Mesothelial cell of epicardium (in vitro differentiated cells): Measurements from ENCODE around the gene HNRNPH1. TPM values are rescaled to one million over a fixed set of nuclear protein-coding genes. Genes with fewer than 3 reads are reported as not detected.
A peak's percentile ranks its signal among the peaks of the same experiment; 100 is the strongest.
"Not testable (repeated sequence)": the region's sequence is repeated elsewhere in the genome, so short reads cannot be mapped to it uniquely, and the experiment has no call there.

Experiments used
- DNase-seq, 2 experiments: peaks; one replicate each; pipeline ENCODE4 v3.0.0; 2021; ENCODE audit warnings: low spot score in 2 of 2; ENCODE audit not compliant: unreplicated experiment in 2 of 2
- H3K27ac Mint-ChIP-seq: 2 replicates; pipeline ENCODE4 v1.8.0; 2021; ENCODE audit warnings: mixed read lengths
- H3K27me3 Mint-ChIP-seq: 2 replicates; pipeline ENCODE4 v1.8.0; 2021; ENCODE audit warnings: low read depth, mixed read lengths
- H3K36me3 Mint-ChIP-seq: 2 replicates; pipeline ENCODE4 v1.8.0; 2021; ENCODE audit warnings: mixed read lengths
- H3K4me1 Mint-ChIP-seq: 2 replicates; pipeline ENCODE4 v1.8.0; 2021; ENCODE audit warnings: mixed read lengths
- H3K4me3 Mint-ChIP-seq: 2 replicates; pipeline ENCODE4 v1.8.0; 2021; ENCODE audit warnings: mild to moderate bottlenecking, moderate library complexity, mixed read lengths
- H3K9me3 Mint-ChIP-seq: 2 replicates; pipeline ENCODE4 v1.8.0; 2021; ENCODE audit warnings: mixed read lengths
- total RNA-seq: library from RNA; stranded (reverse); gene quantifications from 3 replicates; pipeline ENCODE4 v1.2.1, GENCODE V29; 2021
- TF ChIP-seq, protein P1 (sequence below): fragments of 200-600 bp; sonication (generic); IDR thresholded peaks from one replicate; pipeline ENCODE4 v1.5.0; 2021; ENCODE audit warnings: antibody characterized with exemption; ENCODE audit not compliant: unreplicated experiment

Gene HNRNPH1, protein sequence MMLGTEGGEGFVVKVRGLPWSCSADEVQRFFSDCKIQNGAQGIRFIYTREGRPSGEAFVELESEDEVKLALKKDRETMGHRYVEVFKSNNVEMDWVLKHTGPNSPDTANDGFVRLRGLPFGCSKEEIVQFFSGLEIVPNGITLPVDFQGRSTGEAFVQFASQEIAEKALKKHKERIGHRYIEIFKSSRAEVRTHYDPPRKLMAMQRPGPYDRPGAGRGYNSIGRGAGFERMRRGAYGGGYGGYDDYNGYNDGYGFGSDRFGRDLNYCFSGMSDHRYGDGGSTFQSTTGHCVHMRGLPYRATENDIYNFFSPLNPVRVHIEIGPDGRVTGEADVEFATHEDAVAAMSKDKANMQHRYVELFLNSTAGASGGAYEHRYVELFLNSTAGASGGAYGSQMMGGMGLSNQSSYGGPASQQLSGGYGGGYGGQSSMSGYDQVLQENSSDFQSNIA
- total RNA-seq, result 1,105 to 1,117 TPM (median 1,115 TPM) in 3 replicates

- peaks cover 30% of the 10 kb centered on the region for H3K36me3 Mint-ChIP-seq
- no peaks in the 10 kb centered on the region for H3K9me3 Mint-ChIP-seq
- peak within 1 kb of the TSS; percentile 99 for H3K27ac Mint-ChIP-seq
- H3K27me3 Mint-ChIP-seq, result no peaks in the 10 kb centered on the region
- H3K4me1 Mint-ChIP-seq, result peaks cover 42% of the 10 kb centered on the region
- peak; percentile 97 to 99 for DNase-seq
- peak within 1 kb of the TSS; percentile 98 for H3K4me3 Mint-ChIP-seq
- TF ChIP-seq, protein P1, sequence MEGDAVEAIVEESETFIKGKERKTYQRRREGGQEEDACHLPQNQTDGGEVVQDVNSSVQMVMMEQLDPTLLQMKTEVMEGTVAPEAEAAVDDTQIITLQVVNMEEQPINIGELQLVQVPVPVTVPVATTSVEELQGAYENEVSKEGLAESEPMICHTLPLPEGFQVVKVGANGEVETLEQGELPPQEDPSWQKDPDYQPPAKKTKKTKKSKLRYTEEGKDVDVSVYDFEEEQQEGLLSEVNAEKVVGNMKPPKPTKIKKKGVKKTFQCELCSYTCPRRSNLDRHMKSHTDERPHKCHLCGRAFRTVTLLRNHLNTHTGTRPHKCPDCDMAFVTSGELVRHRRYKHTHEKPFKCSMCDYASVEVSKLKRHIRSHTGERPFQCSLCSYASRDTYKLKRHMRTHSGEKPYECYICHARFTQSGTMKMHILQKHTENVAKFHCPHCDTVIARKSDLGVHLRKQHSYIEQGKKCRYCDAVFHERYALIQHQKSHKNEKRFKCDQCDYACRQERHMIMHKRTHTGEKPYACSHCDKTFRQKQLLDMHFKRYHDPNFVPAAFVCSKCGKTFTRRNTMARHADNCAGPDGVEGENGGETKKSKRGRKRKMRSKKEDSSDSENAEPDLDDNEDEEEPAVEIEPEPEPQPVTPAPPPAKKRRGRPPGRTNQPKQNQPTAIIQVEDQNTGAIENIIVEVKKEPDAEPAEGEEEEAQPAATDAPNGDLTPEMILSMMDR, result peak; percentile 8
These were observed at the start of gene HNRNPH1 for GRCh38 chr5:179623003-179623905. Gene HNRNPH1 (minus strand): TSS chr5:179623671. CDS start chr5:179623133, 538 bp downstream.

- Mint-ChIP-seq H3K4me1 (no peaks in the 10 kb centered on the region), H3K27ac (no peak overlapping the region), H3K4me3 (no peak overlapping the region), H3K36me3 (peaks cover 16% of the 10 kb centered on the region), H3K27me3 (no peaks in the 10 kb centered on the region), H3K9me3 (no peaks in the 10 kb centered on the region)
- no peak for DNase-seq
- TF ChIP-seq, protein P1, result no peak
These were observed 44.9 kb upstream of the HNRNPH1 start for GRCh38 chr5:179668391-179668790.

GRCh38 chr5:179661647-179662046 is 38.2 kb upstream of the HNRNPH1 start:
- H3K36me3 Mint-ChIP-seq, result peaks cover 11% of the 10 kb centered on the region
- H3K27me3 Mint-ChIP-seq, H3K4me1 Mint-ChIP-seq, H3K4me3 Mint-ChIP-seq, H3K27ac Mint-ChIP-seq, H3K9me3 Mint-ChIP-seq, DNase-seq: not testable (repeated sequence)

- H3K27me3 Mint-ChIP-seq, H3K9me3 Mint-ChIP-seq, DNase-seq, H3K36me3 Mint-ChIP-seq, H3K4me1 Mint-ChIP-seq: not testable (repeated sequence)
- H3K27ac Mint-ChIP-seq, result peak overlapping the region; percentile 96
- H3K4me3 Mint-ChIP-seq, result peak overlapping the region; percentile 77
These were observed 34.8 kb upstream of the HNRNPH1 start for GRCh38 chr5:179658179-179658856.

DNA sequence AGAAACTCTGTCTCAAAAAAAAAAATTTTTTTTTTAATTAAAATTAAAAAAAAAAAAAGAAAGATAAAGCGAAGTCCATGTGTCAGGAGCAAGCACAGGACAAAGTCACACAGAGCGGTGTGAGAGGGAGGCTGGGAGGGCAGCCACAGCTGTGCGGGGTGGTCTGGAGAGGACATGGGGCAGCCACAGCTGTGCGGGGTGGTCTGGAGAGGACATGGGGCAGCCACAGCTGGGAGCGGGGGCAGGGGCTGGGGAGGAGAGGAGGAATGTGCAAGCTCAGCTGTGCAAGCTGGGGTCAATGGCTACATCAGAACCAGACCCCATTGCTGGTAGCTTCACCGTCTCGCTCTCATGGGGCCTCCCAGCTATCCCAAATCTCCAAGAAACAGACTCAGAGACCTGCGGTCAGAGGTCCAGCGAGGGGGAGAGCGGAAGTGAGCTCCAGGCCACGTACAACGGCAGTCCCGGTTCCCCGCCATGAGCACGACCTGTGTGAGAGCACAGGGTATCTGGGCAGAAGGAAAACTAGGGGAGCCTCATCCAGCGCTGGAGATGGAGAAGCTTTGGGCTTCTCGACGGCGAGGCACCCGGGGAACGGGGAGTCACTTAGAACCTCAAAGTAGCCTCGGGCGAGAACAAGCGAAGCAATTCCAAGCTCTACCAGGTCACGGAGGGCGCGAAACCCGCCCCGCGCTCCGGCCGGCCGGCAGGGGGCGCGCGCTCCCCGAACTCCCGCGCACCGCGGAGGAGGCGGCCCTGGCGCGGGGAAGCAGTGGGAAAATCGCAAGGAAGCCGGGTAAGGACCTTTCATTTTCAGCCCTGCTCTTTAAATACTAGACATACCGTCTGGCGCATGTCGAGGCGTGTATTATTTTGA is 34.1 kb upstream of the HNRNPH1 start:
- peak overlapping the region; percentile 77 for H3K4me3 Mint-ChIP-seq
- not testable (repeated sequence) for H3K27ac Mint-ChIP-seq, H3K36me3 Mint-ChIP-seq, H3K9me3 Mint-ChIP-seq, H3K27me3 Mint-ChIP-seq, DNase-seq, H3K4me1 Mint-ChIP-seq

GRCh38 chr5:179653135-179653534 is 29.7 kb upstream of the HNRNPH1 start:
- DNase-seq, H3K4me3 Mint-ChIP-seq, H3K4me1 Mint-ChIP-seq, H3K9me3 Mint-ChIP-seq, H3K27me3 Mint-ChIP-seq, H3K36me3 Mint-ChIP-seq, H3K27ac Mint-ChIP-seq: not testable (repeated sequence)

DNA sequence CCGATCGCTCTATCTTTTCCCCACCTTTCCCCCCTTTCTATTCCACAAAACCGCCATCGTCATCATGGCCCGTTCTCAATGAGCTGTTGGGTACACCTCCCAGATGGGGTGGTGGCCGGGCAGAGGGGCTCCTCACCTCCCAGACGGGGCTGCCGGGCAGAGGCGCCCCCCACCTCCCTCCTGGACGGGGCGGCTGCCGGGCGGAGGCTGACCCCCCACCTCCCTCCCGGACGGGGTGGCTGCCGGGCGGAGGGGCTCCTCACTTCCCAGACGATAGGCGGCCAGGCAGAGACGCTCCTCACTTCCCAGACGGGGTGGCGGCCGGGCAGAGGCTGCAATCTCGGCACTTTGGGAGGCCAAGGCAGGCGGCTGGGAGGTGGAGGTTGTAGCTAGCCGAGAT is 26.8 kb upstream of the HNRNPH1 start:
- DNase-seq, H3K27ac Mint-ChIP-seq, H3K9me3 Mint-ChIP-seq, H3K27me3 Mint-ChIP-seq, H3K4me1 Mint-ChIP-seq, H3K4me3 Mint-ChIP-seq, H3K36me3 Mint-ChIP-seq: not testable (repeated sequence)

- H3K36me3 Mint-ChIP-seq, H3K27ac Mint-ChIP-seq, H3K4me1 Mint-ChIP-seq, H3K9me3 Mint-ChIP-seq, DNase-seq, H3K4me3 Mint-ChIP-seq, H3K27me3 Mint-ChIP-seq: not testable (repeated sequence)
These were observed 25.8 kb upstream of the HNRNPH1 start for GRCh38 chr5:179649166-179649703.
